Keratinocyte (primary cell): ENCODE results near the gene RHEB. TPM values are rescaled to one million over a fixed set of nuclear protein-coding genes. Genes with fewer than 3 reads are reported as not detected.

Experiments used
- DNase-seq: peaks from one replicate; pipeline ENCODE4 v3.0.0-alpha.2; 2011; ENCODE audit warnings: low read depth, missing footprints, low spot score
- FAIRE-seq: peaks from 2 replicates; lab custom pipeline; 2011; peaks lifted over from hg19 to GRCh38; lab: Jason Lieb, UNC
- H2AFZ ChIP-seq: 2 replicates; pipeline ENCODE4 v1.6.0; 2012; ENCODE audit warnings: low read length, control low read depth, inconsistent platforms; ENCODE audit not compliant: control insufficient read depth
- H3K27ac ChIP-seq: 2 replicates; pipeline ENCODE4 v1.5.1; 2011; ENCODE audit warnings: low read length; ENCODE audit not compliant: control insufficient read depth, insufficient read depth
- H3K27me3 ChIP-seq: 3 replicates; pipeline ENCODE4 v1.6.0; 2011; ENCODE audit warnings: low read length; ENCODE audit not compliant: control insufficient read depth, insufficient read depth; ENCODE audit errors: extremely low read depth
- H3K36me3 ChIP-seq, 2 experiments: 2 replicates in 1 of 2; 3 replicates in 1 of 2; pipeline ENCODE4 v1.5.1; 2011; ENCODE audit warnings: low read length in 2 of 2, mild to moderate bottlenecking in 1 of 2; ENCODE audit not compliant: control insufficient read depth in 2 of 2, insufficient read depth in 2 of 2; ENCODE audit errors: extremely low read depth in 1 of 2
- H3K4me1 ChIP-seq: 3 replicates; pipeline ENCODE4 v1.5.1; 2011; ENCODE audit warnings: low read length; ENCODE audit not compliant: control insufficient read depth, insufficient read depth; ENCODE audit errors: extremely low read depth
- H3K4me2 ChIP-seq: 3 replicates; pipeline ENCODE4 v1.6.0; 2011; ENCODE audit warnings: low read depth, low read length; ENCODE audit not compliant: control insufficient read depth, insufficient read depth; ENCODE audit errors: extremely low read depth
- H3K4me3 ChIP-seq, 3 experiments: fragments of 200-600 bp in 1 of 3; sonication (generic) in 1 of 3; 2 replicates in 2 of 3; 3 replicates in 1 of 3; pipeline ENCODE4 v1.5.1; 2011 to 2016; ENCODE audit warnings: low read length in 3 of 3, mild to moderate bottlenecking in 3 of 3, control low read depth in 2 of 3, inconsistent platforms in 1 of 3, low read depth in 1 of 3, mixed read lengths in 1 of 3, mixed run types in 1 of 3, moderate library complexity in 1 of 3; ENCODE audit not compliant: control insufficient read depth in 2 of 3, insufficient read depth in 2 of 3; ENCODE audit errors: extremely low read depth in 1 of 3
- H3K79me2 ChIP-seq: 2 replicates; pipeline ENCODE4 v1.6.0; 2012; ENCODE audit warnings: low read length; ENCODE audit not compliant: control insufficient read depth, insufficient read depth
- H3K9ac ChIP-seq: 3 replicates; pipeline ENCODE4 v1.6.0; 2011; ENCODE audit warnings: low read length; ENCODE audit not compliant: control insufficient read depth, insufficient read depth; ENCODE audit errors: extremely low read depth
- H3K9me1 ChIP-seq: 3 replicates; pipeline ENCODE4 v1.6.0; 2011; ENCODE audit warnings: low read length; ENCODE audit not compliant: control insufficient read depth, insufficient read depth; ENCODE audit errors: extremely low read depth
- H3K9me3 ChIP-seq: 2 replicates; pipeline ENCODE4 v1.5.1; 2012; ENCODE audit warnings: low read depth, low read length; ENCODE audit not compliant: control insufficient read depth
- H4K20me1 ChIP-seq: 3 replicates; pipeline ENCODE4 v1.6.0; 2011; ENCODE audit warnings: low read length; ENCODE audit not compliant: control insufficient read depth, insufficient read depth; ENCODE audit errors: extremely low read depth
- EZH2 ChIP-seq: IDR thresholded peaks from one replicate; pipeline ENCODE4 v1.6.1; 2012; ENCODE audit warnings: inconsistent platforms, mild to moderate bottlenecking, low read length, moderate library complexity
- dilution Hi-C: fragments of 300-500 bp; cut with MboI; formaldehyde crosslinking; loops from one replicate; pipeline ENCODE4 v1.7.0; 2020; ENCODE audit warnings: low sequenced_read_pairs; ENCODE audit not compliant: extremely low pct_ligation_motif_present
- polyA plus RNA-seq, 5 experiments: library from polyadenylated mRNA; depleted of rRNA in 3 of 5; stranded (reverse) in 3 of 5; stranded (forward) in 1 of 5; unstranded in 1 of 5; fragments of >200 nt; gene quantifications; 1 replicate in 1 of 5; 2 replicates in 3 of 5; 3 replicates in 1 of 5; pipeline versions ENCODE4 v1.2.1 to v1.2.3, GENCODE V29; 2011 to 2012; ENCODE audit warnings: missing spikeins in 2 of 5, low read depth in 1 of 5, low replicate concordance in 1 of 5
- TF ChIP-seq, protein P1 (sequence below), 3 experiments: IDR thresholded peaks in 1 of 3; conservative IDR thresholded peaks in 1 of 3; optimal IDR thresholded peaks in 1 of 3; 2 replicates in 2 of 3; 3 replicates in 1 of 3; pipeline versions ENCODE3 to v1.5.1; 2011; ENCODE audit warnings: low read length in 3 of 3, mild to moderate bottlenecking in 3 of 3, moderate library complexity in 2 of 3, control low read depth in 1 of 3, inconsistent platforms in 1 of 3; ENCODE audit not compliant: insufficient read depth in 2 of 3; ENCODE audit errors: extremely low read depth in 1 of 3

RHEB gene
- polyA plus RNA-seq, 1 donor (not counting 4 experiments of a cell fraction or from before 2014, with no cell fraction given) = 138 TPM

DNA sequence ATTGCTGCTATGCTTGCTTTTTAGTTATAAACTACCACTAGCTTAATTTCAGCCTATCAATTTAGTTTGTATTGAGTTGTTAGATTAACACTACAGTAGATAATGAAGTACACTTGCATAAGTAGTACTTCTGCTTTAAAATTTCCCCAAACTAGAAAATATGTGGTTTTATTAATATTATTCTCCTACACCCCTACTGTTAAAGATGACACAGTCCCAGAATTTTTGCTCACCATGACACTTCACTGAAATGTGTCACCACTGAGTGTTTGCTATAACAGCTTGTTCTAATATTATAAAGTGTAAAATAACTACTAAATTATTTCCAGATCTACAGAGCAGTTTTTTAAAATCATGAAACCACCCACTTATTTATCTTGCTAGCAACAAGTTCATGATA is 31.6 kb downstream of the RHEB start:
- Histone ChIP-seq H3K9me1 (no peaks in the 10 kb centered on the region), H3K36me3 (peaks cover 13 to 32% of the 10 kb centered on the region in 2 experiments), H4K20me1 (no peaks in the 10 kb centered on the region), H3K9ac (no peak overlapping the region), H3K79me2 (peaks cover 62% of the 10 kb centered on the region), H3K4me1 (peaks cover 30% of the 10 kb centered on the region), H3K4me3 (no peak overlapping the region), H3K4me2 (no peak overlapping the region), H2AFZ (no peak overlapping the region), H3K27me3 (no peaks in the 10 kb centered on the region), H3K9me3 (no peaks in the 10 kb centered on the region), H3K27ac (no peak overlapping the region)
- no peak for DNase-seq
- FAIRE-seq = no peak
- dilution Hi-C loops = no loop called here
- no peak for TF ChIP-seq EZH2
- TF ChIP-seq, protein P1, sequence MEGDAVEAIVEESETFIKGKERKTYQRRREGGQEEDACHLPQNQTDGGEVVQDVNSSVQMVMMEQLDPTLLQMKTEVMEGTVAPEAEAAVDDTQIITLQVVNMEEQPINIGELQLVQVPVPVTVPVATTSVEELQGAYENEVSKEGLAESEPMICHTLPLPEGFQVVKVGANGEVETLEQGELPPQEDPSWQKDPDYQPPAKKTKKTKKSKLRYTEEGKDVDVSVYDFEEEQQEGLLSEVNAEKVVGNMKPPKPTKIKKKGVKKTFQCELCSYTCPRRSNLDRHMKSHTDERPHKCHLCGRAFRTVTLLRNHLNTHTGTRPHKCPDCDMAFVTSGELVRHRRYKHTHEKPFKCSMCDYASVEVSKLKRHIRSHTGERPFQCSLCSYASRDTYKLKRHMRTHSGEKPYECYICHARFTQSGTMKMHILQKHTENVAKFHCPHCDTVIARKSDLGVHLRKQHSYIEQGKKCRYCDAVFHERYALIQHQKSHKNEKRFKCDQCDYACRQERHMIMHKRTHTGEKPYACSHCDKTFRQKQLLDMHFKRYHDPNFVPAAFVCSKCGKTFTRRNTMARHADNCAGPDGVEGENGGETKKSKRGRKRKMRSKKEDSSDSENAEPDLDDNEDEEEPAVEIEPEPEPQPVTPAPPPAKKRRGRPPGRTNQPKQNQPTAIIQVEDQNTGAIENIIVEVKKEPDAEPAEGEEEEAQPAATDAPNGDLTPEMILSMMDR (optimal IDR thresholded peaks at IDR 0.05 in 1 of 3, IDR thresholded peaks at IDR 0.05 in 1 of 3, conservative IDR thresholded peaks at IDR 0.05 in 1 of 3; ENCODE audit: extremely low read depth in 1 of 3, insufficient read depth in 2 of 3, low read length in 3 of 3) = no peak

DNA sequence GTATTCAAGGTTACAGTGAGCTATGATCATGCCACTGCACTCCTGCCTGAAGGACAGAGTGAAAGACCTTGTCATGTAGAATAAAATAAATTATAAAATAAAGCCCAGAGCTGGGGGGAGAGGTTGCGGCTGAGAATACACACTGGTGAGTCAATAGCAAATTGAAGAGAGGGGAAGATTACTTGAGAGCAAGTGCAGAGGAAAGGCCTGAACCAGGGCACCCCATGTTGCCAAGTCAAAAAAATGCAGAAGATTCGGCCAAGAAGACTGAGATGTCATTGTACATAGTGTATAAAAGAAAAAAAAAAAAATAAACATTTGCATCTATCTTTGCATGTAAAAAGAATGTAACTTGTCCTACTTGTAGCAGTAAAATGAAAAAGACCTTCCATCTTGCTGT is 32.5 kb downstream of the RHEB start:
- Histone ChIP-seq H3K27ac (no peak overlapping the region), H3K9me1 (no peaks in the 10 kb centered on the region), H3K36me3 (peaks cover 13 to 37% of the 10 kb centered on the region in 2 experiments), H3K9me3 (no peaks in the 10 kb centered on the region), H3K27me3 (no peaks in the 10 kb centered on the region), H4K20me1 (no peaks in the 10 kb centered on the region), H3K4me2 (no peak overlapping the region), H3K79me2 (peaks cover 64% of the 10 kb centered on the region), H3K4me3 (no peak overlapping the region), H2AFZ (no peak overlapping the region), H3K4me1 (peaks cover 27% of the 10 kb centered on the region), H3K9ac (no peak overlapping the region)
- TF ChIP-seq, protein P1 (optimal IDR thresholded peaks at IDR 0.05 in 1 of 3, IDR thresholded peaks at IDR 0.05 in 1 of 3, conservative IDR thresholded peaks at IDR 0.05 in 1 of 3; ENCODE audit: extremely low read depth in 1 of 3, insufficient read depth in 2 of 3, low read length in 3 of 3) = no peak
- no peak for TF ChIP-seq EZH2
- no peak for FAIRE-seq
- dilution Hi-C loops = no loop called here
- DNase-seq = no peak
